PC-3 (cell line): ENCODE measurements around the gene COG5. TPM values are rescaled to one million over a fixed set of nuclear protein-coding genes. Genes with fewer than 3 reads are reported as not detected.

Experiments
- ATAC-seq: fragments of 200-7000 bp; cut with Tn5 transposase; 2 replicates; pipeline ENCODE4 v1.9.1; 2020; ENCODE audit warnings: mild to moderate bottlenecking, moderate library complexity
- BruUV-seq: library from RNA; stranded (reverse); fragments of 400-500 nt; replicated peaks from 2 replicates; lab custom pipeline; 2021; lab: Mats Ljungman, UMichigan
- CTCF ChIA-PET: fragments of 300-600 bp; sonication (Branson Sonifier 250); formaldehyde crosslinking; loops from one replicate; lab custom pipeline; 2022; ENCODE audit warnings: antibody characterized with exemption; lab: Charles Lee
- POLR2A ChIA-PET: fragments of 300-600 bp; sonication (Branson Sonifier 250); formaldehyde crosslinking; loops from one replicate; lab custom pipeline; 2022; ENCODE audit warnings: antibody characterized with exemption; ENCODE audit not compliant: unreplicated experiment; lab: Charles Lee
- DNase-seq: peaks from one replicate; pipeline ENCODE4 v3.0.0-alpha.2; 2015
- H2AFZ ChIP-seq: fragments of 300-600 bp; sonication (generic); 2 replicates; pipeline ENCODE4 v1.6.0; 2016; ENCODE audit warnings: antibody characterized with exemption, low read length
- H3F3A ChIP-seq: fragments of 300-600 bp; sonication (generic); one replicate; pipeline ENCODE4 v1.6.0; 2017; ENCODE audit warnings: antibody characterized with exemption, low read length, control low read depth, mild to moderate bottlenecking; ENCODE audit not compliant: unreplicated experiment
- H3K27ac ChIP-seq: fragments of 300-600 bp; sonication (generic); 2 replicates; pipeline ENCODE4 v1.5.1; 2016; ENCODE audit warnings: mild to moderate bottlenecking, low read length
- H3K27me3 ChIP-seq: fragments of 300-600 bp; sonication (generic); 2 replicates; pipeline ENCODE4 v1.6.1; 2016; ENCODE audit warnings: low read length, mixed read lengths
- H3K36me3 ChIP-seq: fragments of 300-600 bp; sonication (generic); 2 replicates; pipeline ENCODE4 v1.6.1; 2016; ENCODE audit warnings: low read depth, mixed run types, low read length, mixed read lengths
- H3K4me1 ChIP-seq: fragments of 300-600 bp; sonication (generic); 2 replicates; pipeline ENCODE4 v1.5.1; 2016; ENCODE audit warnings: low read length; ENCODE audit not compliant: insufficient read depth
- H3K4me2 ChIP-seq: fragments of 300-600 bp; sonication (generic); 2 replicates; pipeline ENCODE4 v1.6.0; 2016; ENCODE audit warnings: low read length
- H3K4me3 ChIP-seq: fragments of 300-600 bp; sonication (generic); 2 replicates; pipeline ENCODE4 v1.5.1; 2016; ENCODE audit warnings: mild to moderate bottlenecking, low read length, mixed read lengths
- H3K79me2 ChIP-seq: fragments of 300-600 bp; sonication (generic); 2 replicates; pipeline ENCODE4 v1.6.1; 2017; ENCODE audit warnings: low read length, mixed read lengths
- H3K9ac ChIP-seq: fragments of 300-600 bp; sonication (generic); 2 replicates; pipeline ENCODE4 v1.6.0; 2016; ENCODE audit warnings: mild to moderate bottlenecking, low read length
- H3K9me2 ChIP-seq: fragments of 300-600 bp; sonication (generic); replicated peaks from 2 replicates; pipeline ENCODE4 v1.6.1; 2016; ENCODE audit warnings: mixed run types, low read length, mixed read lengths
- H3K9me3 ChIP-seq: fragments of 300-600 bp; sonication (generic); 2 replicates; pipeline ENCODE4 v1.6.1; 2016; ENCODE audit warnings: low read length, mixed read lengths
- H4K20me1 ChIP-seq: fragments of 300-600 bp; sonication (generic); 2 replicates; pipeline ENCODE4 v1.6.1; 2016; ENCODE audit warnings: low read length, mixed read lengths
- EZH2 ChIP-seq: fragments of 300-600 bp; sonication (generic); IDR thresholded peaks from one replicate; pipeline ENCODE4 v1.6.1; 2017; ENCODE audit warnings: antibody characterized with exemption, mild to moderate bottlenecking, low read length; ENCODE audit not compliant: unreplicated experiment
- EZH2phosphoT487 ChIP-seq: fragments of 300-600 bp; sonication (generic); IDR thresholded peaks from 2 replicates; pipeline ENCODE4 v1.6.1; 2018; ENCODE audit warnings: mild to moderate bottlenecking, antibody characterized with exemption, low read length, borderline replicate concordance
- intact Hi-C: fragments of 100-400 bp; cut with micrococcal nuclease; formaldehyde crosslinking; loops from 2 replicates; pipeline ENCODE4 v1.9.0; 2023
- total RNA-seq: library from RNA; depleted of rRNA; stranded (reverse); fragments of >200 nt; gene quantifications from 2 replicates; pipeline ENCODE4 v1.2.3, GENCODE V29; 2014
- TF ChIP-seq, protein P1 (sequence below): fragments of 300-600 bp; sonication (generic); conservative IDR thresholded peaks from 2 replicates; pipeline ENCODE4 v1.5.1; 2017; ENCODE audit warnings: antibody characterized with exemption, low read depth, mild to moderate bottlenecking, low read length

The COG5 gene
- total RNA-seq, 1 experiment from 2014 or later: 51.7 TPM

DNA sequence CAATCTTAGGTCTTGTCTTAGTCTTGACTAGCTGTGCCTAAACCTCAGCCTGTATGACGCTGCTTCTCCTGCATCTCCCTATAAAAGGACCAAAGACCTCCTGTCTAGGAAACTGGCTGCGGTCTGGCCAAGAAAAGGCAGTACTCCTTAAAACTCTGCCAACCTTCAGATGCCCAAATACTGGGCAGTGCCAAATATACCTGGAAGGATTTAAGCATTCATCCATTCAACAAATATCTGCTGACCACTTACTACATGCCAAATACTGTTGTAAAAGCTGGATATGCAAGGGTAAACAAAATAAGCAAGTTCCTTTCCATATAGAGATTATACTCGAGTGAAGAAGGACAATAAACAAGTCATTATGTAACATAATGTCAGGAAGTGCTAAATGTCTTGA is 259.1 kb downstream of the COG5 start:
- no peaks in the 10 kb centered on the region for H3F3A ChIP-seq
- ATAC-seq (no peak), DNase-seq (no peak)
- no peak overlapping the region for H3K4me2 ChIP-seq
- no peak overlapping the region for H3K4me3 ChIP-seq
- POLR2A ChIA-PET: no interaction called here
- no peak overlapping the region for H3K27ac ChIP-seq
- H2AFZ ChIP-seq: no peak overlapping the region
- H3K9me2 ChIP-seq: no peaks in the 10 kb centered on the region
- CTCF ChIA-PET: no interaction called here
- intact Hi-C loops: no loop called here
- no peaks in the 10 kb centered on the region for H3K36me3 ChIP-seq
- no TSS peak for BruUV-seq
- no peak for TF ChIP-seq EZH2phosphoT487
- no peak for TF ChIP-seq EZH2
- TF ChIP-seq, protein P1, sequence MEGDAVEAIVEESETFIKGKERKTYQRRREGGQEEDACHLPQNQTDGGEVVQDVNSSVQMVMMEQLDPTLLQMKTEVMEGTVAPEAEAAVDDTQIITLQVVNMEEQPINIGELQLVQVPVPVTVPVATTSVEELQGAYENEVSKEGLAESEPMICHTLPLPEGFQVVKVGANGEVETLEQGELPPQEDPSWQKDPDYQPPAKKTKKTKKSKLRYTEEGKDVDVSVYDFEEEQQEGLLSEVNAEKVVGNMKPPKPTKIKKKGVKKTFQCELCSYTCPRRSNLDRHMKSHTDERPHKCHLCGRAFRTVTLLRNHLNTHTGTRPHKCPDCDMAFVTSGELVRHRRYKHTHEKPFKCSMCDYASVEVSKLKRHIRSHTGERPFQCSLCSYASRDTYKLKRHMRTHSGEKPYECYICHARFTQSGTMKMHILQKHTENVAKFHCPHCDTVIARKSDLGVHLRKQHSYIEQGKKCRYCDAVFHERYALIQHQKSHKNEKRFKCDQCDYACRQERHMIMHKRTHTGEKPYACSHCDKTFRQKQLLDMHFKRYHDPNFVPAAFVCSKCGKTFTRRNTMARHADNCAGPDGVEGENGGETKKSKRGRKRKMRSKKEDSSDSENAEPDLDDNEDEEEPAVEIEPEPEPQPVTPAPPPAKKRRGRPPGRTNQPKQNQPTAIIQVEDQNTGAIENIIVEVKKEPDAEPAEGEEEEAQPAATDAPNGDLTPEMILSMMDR: no peak
- H4K20me1 ChIP-seq: no peaks in the 10 kb centered on the region
- no peaks in the 10 kb centered on the region for H3K4me1 ChIP-seq
- H3K79me2 ChIP-seq: no peaks in the 10 kb centered on the region
- H3K27me3 ChIP-seq: no peaks in the 10 kb centered on the region
- H3K9ac ChIP-seq: no peak overlapping the region
- no peaks in the 10 kb centered on the region for H3K9me3 ChIP-seq

DNA sequence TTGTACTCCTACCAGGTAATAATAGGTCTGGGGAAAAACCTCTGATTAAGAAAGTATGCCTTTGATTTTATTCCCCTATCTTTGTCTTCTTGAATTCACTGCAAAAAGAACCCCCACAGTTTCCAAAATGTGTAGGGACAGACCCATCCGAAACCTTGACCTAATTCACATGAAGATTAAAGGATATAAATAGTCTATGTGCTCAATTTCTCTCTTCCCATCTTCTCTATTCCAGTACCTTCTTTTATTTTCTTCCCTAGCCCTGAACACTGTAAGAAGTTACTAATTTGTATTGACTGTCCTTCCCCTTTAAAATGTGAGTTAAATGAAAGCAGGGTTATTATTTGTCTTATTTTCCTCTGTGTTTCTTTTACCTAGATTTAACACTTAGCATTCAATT is 259.7 kb downstream of the COG5 start:
- intact Hi-C loops: no loop called here
- Histone ChIP-seq H3K36me3 (no peaks in the 10 kb centered on the region), H3K9me3 (no peaks in the 10 kb centered on the region)

DNA sequence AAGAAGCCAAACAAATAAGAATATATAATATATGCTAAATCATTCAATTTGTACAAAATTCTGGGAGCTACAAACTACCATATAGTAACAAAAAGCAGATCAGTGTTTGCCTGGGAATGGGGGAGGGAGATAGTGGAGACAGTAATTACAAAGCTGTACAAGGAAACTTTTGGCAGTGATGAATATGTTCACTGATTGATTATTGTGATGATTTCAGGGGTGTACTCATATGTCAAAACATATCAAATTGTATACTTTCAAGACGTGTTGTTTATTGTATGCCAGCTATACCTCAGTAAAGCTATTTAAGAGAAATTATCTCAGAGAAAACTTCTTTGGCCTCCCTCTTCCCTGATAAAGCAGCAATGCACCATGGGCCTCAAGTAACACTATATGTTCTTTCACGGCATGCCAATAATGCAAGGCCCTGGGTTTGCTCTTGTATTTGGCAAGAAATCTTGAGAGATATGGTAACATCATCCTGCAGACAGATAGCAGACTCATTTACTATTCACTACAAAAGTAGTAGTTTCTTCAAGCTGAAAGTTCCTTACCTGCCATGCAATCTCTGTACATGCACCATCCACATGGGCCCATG is 261.4 kb downstream of the COG5 start:
- H3K9ac ChIP-seq: no peak overlapping the region
- no peak overlapping the region for H3K27ac ChIP-seq
- CTCF ChIA-PET: no interaction called here
- TF ChIP-seq EZH2 (no peak), EZH2phosphoT487 (no peak)
- TF ChIP-seq, protein P1: no peak
- H3K4me2 ChIP-seq: no peak overlapping the region
- no peaks in the 10 kb centered on the region for H3K9me3 ChIP-seq
- ATAC-seq (no peak), DNase-seq (no peak)
- H3K4me3 ChIP-seq: no peak overlapping the region
- no peaks in the 10 kb centered on the region for H3F3A ChIP-seq
- no peaks in the 10 kb centered on the region for H3K36me3 ChIP-seq
- H3K9me2 ChIP-seq: no peaks in the 10 kb centered on the region
- intact Hi-C loops: no loop called here
- H2AFZ ChIP-seq: no peak overlapping the region
- BruUV-seq: no TSS peak
- POLR2A ChIA-PET: no interaction called here
- no peaks in the 10 kb centered on the region for H3K4me1 ChIP-seq
- no peaks in the 10 kb centered on the region for H4K20me1 ChIP-seq
- no peaks in the 10 kb centered on the region for H3K79me2 ChIP-seq
- no peaks in the 10 kb centered on the region for H3K27me3 ChIP-seq

More for the DNA sequence above, 259.7 kb downstream of the COG5 start:
- no peak for DNase-seq
- no peak overlapping the region for H3K27ac ChIP-seq
- H3K9me2 ChIP-seq: no peaks in the 10 kb centered on the region
- no peaks in the 10 kb centered on the region for H3F3A ChIP-seq
- H3K9ac ChIP-seq: no peak overlapping the region
- H3K4me2 ChIP-seq: no peak overlapping the region
- TF ChIP-seq EZH2phosphoT487 (no peak), EZH2 (no peak)
- TF ChIP-seq, protein P1: no peak
- BruUV-seq: no TSS peak
- H4K20me1 ChIP-seq: no peaks in the 10 kb centered on the region
- no peaks in the 10 kb centered on the region for H3K27me3 ChIP-seq
- POLR2A ChIA-PET: no interaction called here
- ATAC-seq: no peak
- H3K4me1 ChIP-seq: no peaks in the 10 kb centered on the region
- no peaks in the 10 kb centered on the region for H3K79me2 ChIP-seq
- CTCF ChIA-PET: no interaction called here
- H3K4me3 ChIP-seq: no peak overlapping the region
- no peak overlapping the region for H2AFZ ChIP-seq
